GM21423 (cell line): ENCODE results near the gene MTMR8.
A peak's percentile ranks its signal among the peaks of the same experiment; 100 is the strongest.
"Not testable (repeated sequence)": the region's sequence is repeated elsewhere in the genome, so short reads cannot be mapped to it uniquely, and the experiment has no call there.

Source experiments
- ATAC-seq: cut with Tn5 transposase; IDR thresholded peaks from one replicate; pipeline ENCODE4 v1.9.1; 2021; ENCODE audit warnings: mild to moderate bottlenecking, moderate library complexity; ENCODE audit not compliant: unreplicated experiment

MTMR8 gene

GRCh38 chrX:64394874-64395567 is at the start of gene MTMR8:
Gene MTMR8, minus strand, starts transcription at chrX:64395452. Its CDS starts 89 bp downstream, at chrX:64395363.
- ATAC-seq = peak; percentile 97

GRCh38 chrX:64439551-64439950 is 44.3 kb upstream of the MTMR8 start:
- no peak for ATAC-seq

GRCh38 chrX:64437665-64438064 is 42.4 kb upstream of the MTMR8 start:
- ATAC-seq = no peak

DNA sequence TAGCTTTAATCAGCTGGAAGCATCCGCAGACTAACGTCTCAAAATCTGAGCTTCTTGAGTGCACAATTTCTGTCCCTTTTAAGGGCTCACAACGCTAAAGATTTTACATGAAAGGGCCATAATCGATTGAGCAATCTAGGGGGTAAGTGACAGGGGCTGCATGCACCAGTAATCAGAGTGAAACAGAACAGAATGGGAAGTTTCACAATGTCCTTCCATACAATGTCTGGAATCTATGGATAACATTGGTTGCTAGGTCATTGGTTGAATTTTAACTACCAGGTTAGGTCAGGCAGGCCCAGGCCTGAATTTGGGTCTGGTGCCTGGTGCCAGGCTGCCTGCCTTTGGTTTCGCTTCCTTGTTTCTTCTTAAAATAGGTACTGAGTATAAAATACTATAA is 42.0 kb upstream of the MTMR8 start:
- no peak for ATAC-seq

GRCh38 chrX:64428371-64428770 is 33.1 kb upstream of the MTMR8 start:
- no peak for ATAC-seq

DNA sequence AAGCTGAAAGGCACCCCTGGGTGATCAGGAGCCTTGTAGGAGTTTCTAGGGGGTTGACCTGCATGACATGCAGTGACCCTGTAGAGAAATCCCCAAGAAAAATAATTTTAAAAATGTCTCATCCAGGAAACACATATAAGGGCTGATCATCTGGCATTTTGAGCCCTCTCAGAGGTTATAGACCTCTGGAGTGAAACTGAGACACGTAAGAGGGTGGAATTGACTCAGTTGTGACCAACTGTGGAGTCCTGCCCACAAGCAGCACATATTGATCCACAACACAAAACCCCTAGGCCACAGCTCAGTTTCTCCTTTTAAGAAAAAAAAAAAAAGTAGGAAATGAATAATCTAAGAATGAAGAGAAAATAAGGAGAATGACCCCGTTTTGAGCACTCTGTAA is 32.5 kb upstream of the MTMR8 start:
- ATAC-seq = peak; percentile 97

DNA sequence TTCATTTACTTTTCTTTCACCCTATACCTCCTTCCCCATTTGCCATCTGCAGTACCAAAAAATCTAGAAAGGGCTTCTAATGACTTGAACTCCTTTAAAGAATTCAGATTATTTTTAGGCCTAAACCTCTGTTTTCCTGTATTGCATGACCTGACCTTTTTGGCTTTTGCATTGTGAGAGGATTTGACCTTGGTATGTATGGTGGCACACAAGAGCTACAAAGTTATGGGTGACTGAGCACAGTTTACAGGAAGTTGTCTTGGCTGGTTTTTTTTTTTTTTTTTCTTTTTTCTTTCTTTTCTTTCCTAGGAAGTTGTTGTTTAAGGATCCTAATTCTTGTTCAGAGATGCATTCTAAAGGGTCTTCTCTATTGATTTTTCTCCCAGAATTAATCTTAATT is 32.0 kb upstream of the MTMR8 start:
- ATAC-seq = no peak

- not testable (repeated sequence) for ATAC-seq
Measured at GRCh38 chrX:64409730-64410129, 14.5 kb upstream of the MTMR8 start.

DNA sequence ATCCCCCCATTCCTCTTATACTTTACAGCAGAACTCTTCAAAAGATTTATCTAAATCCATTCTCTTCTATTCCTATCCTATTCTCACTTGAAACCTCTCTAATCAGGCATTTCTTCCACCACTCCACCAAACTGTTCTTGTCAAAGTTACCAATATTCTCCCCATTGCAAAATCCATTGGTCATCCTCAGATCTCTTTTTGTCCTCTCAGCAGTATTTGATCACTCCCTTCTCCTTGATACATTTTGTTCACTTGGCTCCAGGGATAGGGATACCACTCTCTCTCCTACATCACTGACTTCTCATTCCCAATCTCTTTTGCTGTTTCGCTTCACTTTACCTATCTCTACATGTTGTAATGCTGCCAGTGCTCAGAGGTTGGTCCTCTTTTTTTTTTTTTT is 2.8 kb upstream of the MTMR8 start:
- ATAC-seq = no peak

GRCh38 chrX:64395568-64395929 is 297 bp upstream of the MTMR8 start:
- peak; percentile 34 for ATAC-seq

- peak; percentile 7 for ATAC-seq
Measured at GRCh38 chrX:64394059-64394873, 986 bp downstream of the MTMR8 start.

GRCh38 chrX:64389489-64389888 is 5.8 kb downstream of the MTMR8 start:
- ATAC-seq = no peak

- not testable (repeated sequence) for ATAC-seq
Measured at GRCh38 chrX:64380789-64381188, 14.5 kb downstream of the MTMR8 start.

DNA sequence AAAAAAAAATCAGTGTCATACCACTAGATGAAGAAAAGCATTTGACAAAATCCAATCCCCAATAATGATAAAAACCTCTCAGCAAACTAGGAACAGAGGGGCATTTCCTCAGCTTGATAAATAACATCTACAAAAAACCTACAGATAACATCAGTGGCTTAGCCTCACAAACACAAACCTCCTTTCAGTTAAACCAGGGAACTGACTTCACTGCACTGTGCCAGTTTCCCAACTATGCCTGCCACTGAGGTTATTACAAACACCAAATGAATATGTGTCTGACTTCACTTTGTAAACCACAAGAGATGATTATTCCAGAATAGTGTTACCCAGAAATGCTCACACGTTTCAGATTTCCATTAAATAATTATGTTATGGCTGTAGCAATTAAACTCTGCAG is 15.3 kb downstream of the MTMR8 start:
- no peak for ATAC-seq

- no peak for ATAC-seq
Measured at GRCh38 chrX:64377753-64378152, 17.5 kb downstream of the MTMR8 start.

DNA sequence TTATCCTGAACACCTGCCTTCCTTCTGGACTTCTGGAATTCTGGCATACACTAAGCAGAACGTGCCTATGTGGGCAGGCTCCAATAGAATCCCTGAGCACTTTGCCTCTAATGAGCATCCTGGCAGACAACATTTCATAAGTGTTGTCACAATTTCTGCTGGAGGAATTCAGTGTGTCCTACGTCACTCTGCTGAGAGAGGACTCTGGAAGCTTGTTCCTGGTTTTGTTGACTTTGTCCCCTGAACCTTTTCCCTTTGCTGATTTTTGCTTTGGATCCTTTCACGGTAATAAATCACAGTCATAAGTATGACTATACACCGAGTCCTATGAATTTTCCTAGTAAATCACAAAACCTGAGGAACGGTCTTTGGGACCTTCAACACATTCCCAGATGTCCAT is 43.2 kb downstream of the MTMR8 start:
- ATAC-seq = no peak

DNA sequence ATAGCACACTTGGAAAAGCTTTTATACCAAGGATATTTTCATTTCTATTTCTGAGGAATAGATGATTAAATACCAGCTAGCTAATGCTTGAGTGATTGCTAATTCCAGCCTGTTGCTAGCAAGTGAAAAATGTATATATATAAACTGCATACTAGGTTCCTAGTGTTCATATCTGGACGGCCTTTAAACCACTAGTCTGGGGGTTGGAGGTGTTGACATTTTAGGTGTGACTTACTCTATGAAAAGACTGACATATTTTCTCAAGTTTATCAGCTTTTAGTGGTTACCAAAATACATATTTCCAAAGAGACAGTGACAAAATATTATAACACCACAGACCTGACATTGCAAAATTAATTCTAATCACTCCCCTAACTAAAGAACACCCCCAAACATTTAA is 44.7 kb downstream of the MTMR8 start:
- ATAC-seq = no peak

GRCh38 chrX:64350047-64350446 is 45.2 kb downstream of the MTMR8 start:
- no peak for ATAC-seq

GRCh38 chrX:64342811-64343210 is 52.4 kb downstream of the MTMR8 start:
- ATAC-seq = no peak

DNA sequence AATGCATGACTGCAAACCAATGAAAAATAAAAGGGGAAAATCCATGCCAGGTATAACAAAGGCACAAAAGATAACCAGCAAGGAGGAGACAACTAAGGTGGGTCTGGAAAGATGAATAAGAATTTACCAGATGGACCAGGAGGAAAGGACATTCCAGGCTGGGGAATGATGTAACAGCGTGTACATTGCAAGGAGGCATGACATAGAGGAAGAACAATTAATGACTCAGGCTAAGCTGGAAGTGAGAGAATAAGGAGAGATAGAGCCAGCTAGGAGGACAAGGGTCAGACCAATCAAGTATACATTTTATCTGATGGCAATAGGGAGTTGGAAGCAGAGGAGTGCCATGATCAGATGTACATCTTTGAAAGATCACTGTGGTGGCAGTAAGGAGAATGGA is 57.0 kb downstream of the MTMR8 start:
- ATAC-seq = no peak

GRCh38 chrX:64334467-64334866 is 60.8 kb downstream of the MTMR8 start:
- ATAC-seq = no peak

- no peak for ATAC-seq
Measured at GRCh38 chrX:64330284-64330683, 65.0 kb downstream of the MTMR8 start.
